Liver (tissue), 9 donors: ENCODE results near the gene BEAN1. TPM values are rescaled to one million over a fixed set of nuclear protein-coding genes. Genes with fewer than 3 reads are reported as not detected.

ENCODE experiments used
- DNase-seq: peaks from one replicate; pipeline ENCODE4 v3.0.0-alpha.2; 2017; ENCODE audit warnings: low spot score
- H3K27ac ChIP-seq, 2 donors: one replicate each; pipeline ENCODE4 v1.7.0; 2013; ENCODE audit warnings: inconsistent platforms in 2 of 2, low read length in 2 of 2, control low read depth in 1 of 2, low read depth in 1 of 2, mild to moderate bottlenecking in 1 of 2
- H3K27me3 ChIP-seq, 4 donors: one replicate each; pipeline versions ENCODE4 v1.6.1 to v1.7.0; 2013; ENCODE audit warnings: low read length in 3 of 4, inconsistent platforms in 1 of 4, mild to moderate bottlenecking in 1 of 4, moderate library complexity in 1 of 4; ENCODE audit not compliant: control insufficient read depth in 4 of 4, insufficient read depth in 4 of 4
- H3K36me3 ChIP-seq, 4 donors: one replicate each; pipeline versions ENCODE4 v1.6.1 to v1.7.0; 2013; ENCODE audit warnings: low read length in 3 of 4, mild to moderate bottlenecking in 3 of 4, low read depth in 1 of 4, moderate library complexity in 1 of 4; ENCODE audit not compliant: control insufficient read depth in 4 of 4, insufficient read depth in 3 of 4
- H3K4me1 ChIP-seq, 4 donors: one replicate each; pipeline versions ENCODE4 v1.6.1 to v1.7.0; 2013; ENCODE audit warnings: low read length in 3 of 4, mild to moderate bottlenecking in 3 of 4, moderate library complexity in 1 of 4; ENCODE audit not compliant: control insufficient read depth in 4 of 4, insufficient read depth in 4 of 4
- H3K4me3 ChIP-seq, 3 donors: one replicate each; pipeline versions ENCODE4 v1.6.1 to v1.7.0; 2013; ENCODE audit warnings: low read length in 3 of 3, control low read depth in 1 of 3, low read depth in 1 of 3, mild to moderate bottlenecking in 1 of 3
- H3K9ac ChIP-seq, 2 donors: one replicate each; pipeline ENCODE4 v1.7.0; 2013; ENCODE audit warnings: low read length in 2 of 2, mild to moderate bottlenecking in 2 of 2, moderate library complexity in 2 of 2, control low read depth in 1 of 2, low read depth in 1 of 2
- H3K9me3 ChIP-seq, 4 donors: one replicate each; pipeline versions ENCODE4 v1.6.1 to v1.7.0; 2013; ENCODE audit warnings: low read length in 3 of 4; ENCODE audit not compliant: control insufficient read depth in 4 of 4
- EGR1 ChIP-seq, 2 donors: IDR thresholded peaks; 2 replicates each; pipeline ENCODE4 v1.6.1; 2016 to 2018; ENCODE audit warnings: antibody characterized with exemption in 2 of 2, low read depth in 2 of 2
- FOXA1 ChIP-seq: IDR thresholded peaks from 2 replicates; pipeline ENCODE4 v1.6.1; 2016; ENCODE audit warnings: antibody characterized with exemption
- FOXA2 ChIP-seq: IDR thresholded peaks from 2 replicates; pipeline ENCODE4 v1.6.1; 2016; ENCODE audit warnings: antibody characterized with exemption
- GABPA ChIP-seq, 2 donors: IDR thresholded peaks in 1 of 2; conservative IDR thresholded peaks in 1 of 2; 2 replicates each; pipeline ENCODE4 v1.6.1; 2016; ENCODE audit warnings: antibody characterized with exemption in 2 of 2, mild to moderate bottlenecking in 1 of 2, moderate library complexity in 1 of 2
- JUND ChIP-seq, 2 donors: IDR thresholded peaks; 2 replicates each; pipeline ENCODE4 v1.6.1; 2016; ENCODE audit warnings: antibody characterized with exemption in 2 of 2
- NR2F2 ChIP-seq: IDR thresholded peaks from 2 replicates; pipeline ENCODE4 v1.6.1; 2016; ENCODE audit warnings: antibody characterized with exemption
- RXRA ChIP-seq, 2 donors: IDR thresholded peaks; 2 replicates each; pipeline ENCODE4 v1.6.1; 2017 to 2018; ENCODE audit warnings: antibody characterized with exemption in 2 of 2, mild to moderate bottlenecking in 1 of 2
- TAF1 ChIP-seq: conservative IDR thresholded peaks from 2 replicates; pipeline ENCODE4 v1.6.1; 2016; ENCODE audit warnings: antibody characterized with exemption, mild to moderate bottlenecking
- YY1 ChIP-seq: IDR thresholded peaks from 2 replicates; pipeline ENCODE4 v1.6.1; 2016; ENCODE audit warnings: antibody characterized with exemption, mild to moderate bottlenecking
- WGBS: extraction: QIAGEN DNeasy Blood & Tissue Kit; methylation state at CpG from one replicate; pipeline ENCODE4 v1.1.7; 2013; 5-methylcytosine and 5-hydroxymethylcytosine counted together
- polyA plus RNA-seq, 2 donors: library from polyadenylated mRNA; stranded (reverse) in 1 of 2; unstranded in 1 of 2; fragments of 200-250 nt in 1 of 2; fragments of >200 nt in 1 of 2; fragmentation: Nextera tagmentation in 1 of 2; extraction: Ambion mirVana in 1 of 2; gene quantifications; one replicate each; pipeline versions ENCODE4 v1.2.1 to v1.2.3, GENCODE V29; 2013 to 2015
- total RNA-seq, 2 donors: library from RNA; depleted of rRNA; stranded (reverse); fragments of >200 nt; gene quantifications; one replicate each; pipeline ENCODE4 v1.2.3, GENCODE V29; 2014
- TF ChIP-seq, protein P1 (sequence below): IDR thresholded peaks from 2 replicates; pipeline ENCODE4 v1.6.1; 2016; ENCODE audit warnings: antibody characterized with exemption
- TF ChIP-seq, protein P2 (sequence below): IDR thresholded peaks from 2 replicates; pipeline ENCODE4 v1.6.1; 2016; ENCODE audit warnings: antibody characterized with exemption
- TF ChIP-seq, protein P3 (sequence below): IDR thresholded peaks from 2 replicates; pipeline ENCODE4 v1.6.1; 2016; ENCODE audit warnings: antibody characterized with exemption, mild to moderate bottlenecking
- TF ChIP-seq, protein P4 (sequence below): fragments of 150-350 bp; IDR thresholded peaks from 2 replicates; pipeline ENCODE4 v1.5.1; 2017; ENCODE audit warnings: improper control_type of control experiment, low read depth, low read length; ENCODE audit not compliant: missing input control
- donor health status: healthy.
- donor health status: healthy.
- donor health status: healthy.
- donor health status: healthy.
- donor health status: healthy.

The BEAN1 gene
- total and polyA plus RNA-seq, 4 donors = 0.22 to 0.99 (median 0.25) TPM; not detected in 1

DNA sequence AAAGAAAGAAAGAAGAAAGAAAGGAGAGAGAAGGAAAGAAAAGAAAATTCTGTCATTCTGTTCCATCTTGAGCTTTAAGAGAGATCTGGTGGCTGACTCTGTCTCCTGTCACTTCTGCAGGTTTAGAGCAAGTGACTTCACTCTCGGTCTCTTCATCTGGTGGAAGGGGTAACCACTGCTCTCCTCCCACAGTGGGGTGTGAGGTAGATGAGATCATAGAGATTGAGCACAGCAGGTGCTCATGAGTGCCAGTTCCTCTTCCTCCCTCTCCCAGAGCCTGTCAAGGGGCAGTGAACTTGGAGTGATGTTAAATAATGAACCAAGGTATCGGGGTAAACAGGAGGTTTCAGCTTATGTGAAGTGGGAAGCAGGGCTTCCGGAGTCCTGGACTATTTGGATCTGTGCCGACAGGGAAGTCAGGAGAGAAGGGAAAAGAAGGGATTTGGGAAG, 47.7 kb downstream of the BEAN1 start:
- WGBS = 45% methylated on average over 4 of the region's 4 CpGs
- no peak overlapping the region for H3K4me3 ChIP-seq
- no peak overlapping the region for H3K27ac ChIP-seq
- H3K4me1 ChIP-seq = peaks cover 0 to 5% (median under 1%) of the 10 kb centered on the region in 4 donors
- TF ChIP-seq, protein P1, sequence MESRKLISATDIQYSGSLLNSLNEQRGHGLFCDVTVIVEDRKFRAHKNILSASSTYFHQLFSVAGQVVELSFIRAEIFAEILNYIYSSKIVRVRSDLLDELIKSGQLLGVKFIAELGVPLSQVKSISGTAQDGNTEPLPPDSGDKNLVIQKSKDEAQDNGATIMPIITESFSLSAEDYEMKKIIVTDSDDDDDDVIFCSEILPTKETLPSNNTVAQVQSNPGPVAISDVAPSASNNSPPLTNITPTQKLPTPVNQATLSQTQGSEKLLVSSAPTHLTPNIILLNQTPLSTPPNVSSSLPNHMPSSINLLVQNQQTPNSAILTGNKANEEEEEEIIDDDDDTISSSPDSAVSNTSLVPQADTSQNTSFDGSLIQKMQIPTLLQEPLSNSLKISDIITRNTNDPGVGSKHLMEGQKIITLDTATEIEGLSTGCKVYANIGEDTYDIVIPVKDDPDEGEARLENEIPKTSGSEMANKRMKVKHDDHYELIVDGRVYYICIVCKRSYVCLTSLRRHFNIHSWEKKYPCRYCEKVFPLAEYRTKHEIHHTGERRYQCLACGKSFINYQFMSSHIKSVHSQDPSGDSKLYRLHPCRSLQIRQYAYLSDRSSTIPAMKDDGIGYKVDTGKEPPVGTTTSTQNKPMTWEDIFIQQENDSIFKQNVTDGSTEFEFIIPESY = no peak
- TF ChIP-seq YY1 = no peak
- TF ChIP-seq, protein P2, sequence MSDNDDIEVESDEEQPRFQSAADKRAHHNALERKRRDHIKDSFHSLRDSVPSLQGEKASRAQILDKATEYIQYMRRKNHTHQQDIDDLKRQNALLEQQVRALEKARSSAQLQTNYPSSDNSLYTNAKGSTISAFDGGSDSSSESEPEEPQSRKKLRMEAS = no peak
- no peak for TF ChIP-seq NR2F2
- no peak for TF ChIP-seq EGR1 (IDR thresholded peaks at IDR 0.05; ENCODE audit: low read depth in 2 of 2)
- TF ChIP-seq FOXA1 = no peak
- no peak overlapping the region for H3K9ac ChIP-seq
- H3K9me3 ChIP-seq = no peaks in the 10 kb centered on the region
- no peaks in the 10 kb centered on the region for H3K36me3 ChIP-seq
- no peak for DNase-seq
- H3K27me3 ChIP-seq = peaks cover 0 to 3% (median 0%) of the 10 kb centered on the region in 4 donors

DNA sequence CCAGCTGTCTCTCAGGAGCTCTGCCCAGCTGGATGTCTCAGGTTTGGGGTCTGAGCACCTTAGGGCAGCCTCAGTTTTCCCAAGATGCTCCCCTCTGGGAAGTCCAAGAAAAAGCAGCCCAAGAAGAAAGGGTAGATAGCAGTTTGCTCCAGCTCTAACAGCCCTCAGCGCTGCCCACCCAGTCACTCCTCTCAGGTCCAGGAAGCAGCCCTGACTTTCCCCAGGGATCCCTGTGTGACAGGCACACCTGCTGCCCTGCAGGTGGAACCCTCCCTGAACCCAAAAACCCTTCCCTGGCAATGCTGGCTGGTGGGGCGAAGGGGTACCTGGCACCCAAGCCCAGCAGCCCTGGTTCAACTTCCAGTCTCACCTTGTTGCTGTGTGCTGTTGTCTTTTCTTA, 48.1 kb downstream of the BEAN1 start:
- Histone ChIP-seq H3K9me3 (no peaks in the 10 kb centered on the region), H3K27me3 (peaks cover 0 to 3% (median 0%) of the 10 kb centered on the region in 4 donors), H3K4me1 (peaks cover 0 to 5% (median under 1%) of the 10 kb centered on the region in 4 donors), H3K9ac (no peak overlapping the region), H3K36me3 (no peaks in the 10 kb centered on the region), H3K4me3 (no peak overlapping the region), H3K27ac (no peak overlapping the region)
- 85% methylated on average over 2 of the region's 2 CpGs for WGBS
- no peak for DNase-seq
- TF ChIP-seq EGR1 (IDR thresholded peaks at IDR 0.05; ENCODE audit: low read depth in 2 of 2) = no peak
- TF ChIP-seq, protein P3, sequence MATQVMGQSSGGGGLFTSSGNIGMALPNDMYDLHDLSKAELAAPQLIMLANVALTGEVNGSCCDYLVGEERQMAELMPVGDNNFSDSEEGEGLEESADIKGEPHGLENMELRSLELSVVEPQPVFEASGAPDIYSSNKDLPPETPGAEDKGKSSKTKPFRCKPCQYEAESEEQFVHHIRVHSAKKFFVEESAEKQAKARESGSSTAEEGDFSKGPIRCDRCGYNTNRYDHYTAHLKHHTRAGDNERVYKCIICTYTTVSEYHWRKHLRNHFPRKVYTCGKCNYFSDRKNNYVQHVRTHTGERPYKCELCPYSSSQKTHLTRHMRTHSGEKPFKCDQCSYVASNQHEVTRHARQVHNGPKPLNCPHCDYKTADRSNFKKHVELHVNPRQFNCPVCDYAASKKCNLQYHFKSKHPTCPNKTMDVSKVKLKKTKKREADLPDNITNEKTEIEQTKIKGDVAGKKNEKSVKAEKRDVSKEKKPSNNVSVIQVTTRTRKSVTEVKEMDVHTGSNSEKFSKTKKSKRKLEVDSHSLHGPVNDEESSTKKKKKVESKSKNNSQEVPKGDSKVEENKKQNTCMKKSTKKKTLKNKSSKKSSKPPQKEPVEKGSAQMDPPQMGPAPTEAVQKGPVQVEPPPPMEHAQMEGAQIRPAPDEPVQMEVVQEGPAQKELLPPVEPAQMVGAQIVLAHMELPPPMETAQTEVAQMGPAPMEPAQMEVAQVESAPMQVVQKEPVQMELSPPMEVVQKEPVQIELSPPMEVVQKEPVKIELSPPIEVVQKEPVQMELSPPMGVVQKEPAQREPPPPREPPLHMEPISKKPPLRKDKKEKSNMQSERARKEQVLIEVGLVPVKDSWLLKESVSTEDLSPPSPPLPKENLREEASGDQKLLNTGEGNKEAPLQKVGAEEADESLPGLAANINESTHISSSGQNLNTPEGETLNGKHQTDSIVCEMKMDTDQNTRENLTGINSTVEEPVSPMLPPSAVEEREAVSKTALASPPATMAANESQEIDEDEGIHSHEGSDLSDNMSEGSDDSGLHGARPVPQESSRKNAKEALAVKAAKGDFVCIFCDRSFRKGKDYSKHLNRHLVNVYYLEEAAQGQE = no peak
- TF ChIP-seq GABPA (IDR thresholded peaks at IDR 0.05 in 1 of 2, conservative IDR thresholded peaks at IDR 0.05 in 1 of 2) = no peak
- no peak for TF ChIP-seq FOXA2
- TF ChIP-seq TAF1 = no peak
- no peak for TF ChIP-seq FOXA1
- TF ChIP-seq JUND (IDR thresholded peaks at IDR 0.05) = no peak
- no peak for TF ChIP-seq RXRA (IDR thresholded peaks at IDR 0.05)
- TF ChIP-seq, protein P4, sequence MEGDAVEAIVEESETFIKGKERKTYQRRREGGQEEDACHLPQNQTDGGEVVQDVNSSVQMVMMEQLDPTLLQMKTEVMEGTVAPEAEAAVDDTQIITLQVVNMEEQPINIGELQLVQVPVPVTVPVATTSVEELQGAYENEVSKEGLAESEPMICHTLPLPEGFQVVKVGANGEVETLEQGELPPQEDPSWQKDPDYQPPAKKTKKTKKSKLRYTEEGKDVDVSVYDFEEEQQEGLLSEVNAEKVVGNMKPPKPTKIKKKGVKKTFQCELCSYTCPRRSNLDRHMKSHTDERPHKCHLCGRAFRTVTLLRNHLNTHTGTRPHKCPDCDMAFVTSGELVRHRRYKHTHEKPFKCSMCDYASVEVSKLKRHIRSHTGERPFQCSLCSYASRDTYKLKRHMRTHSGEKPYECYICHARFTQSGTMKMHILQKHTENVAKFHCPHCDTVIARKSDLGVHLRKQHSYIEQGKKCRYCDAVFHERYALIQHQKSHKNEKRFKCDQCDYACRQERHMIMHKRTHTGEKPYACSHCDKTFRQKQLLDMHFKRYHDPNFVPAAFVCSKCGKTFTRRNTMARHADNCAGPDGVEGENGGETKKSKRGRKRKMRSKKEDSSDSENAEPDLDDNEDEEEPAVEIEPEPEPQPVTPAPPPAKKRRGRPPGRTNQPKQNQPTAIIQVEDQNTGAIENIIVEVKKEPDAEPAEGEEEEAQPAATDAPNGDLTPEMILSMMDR = no peak
